ENCODE data around the gene CARD14.
"Not testable (repeated sequence)": the region's sequence is repeated elsewhere in the genome, so short reads cannot be mapped to it uniquely, and the experiment has no call there.

CARD14 gene

DNA sequence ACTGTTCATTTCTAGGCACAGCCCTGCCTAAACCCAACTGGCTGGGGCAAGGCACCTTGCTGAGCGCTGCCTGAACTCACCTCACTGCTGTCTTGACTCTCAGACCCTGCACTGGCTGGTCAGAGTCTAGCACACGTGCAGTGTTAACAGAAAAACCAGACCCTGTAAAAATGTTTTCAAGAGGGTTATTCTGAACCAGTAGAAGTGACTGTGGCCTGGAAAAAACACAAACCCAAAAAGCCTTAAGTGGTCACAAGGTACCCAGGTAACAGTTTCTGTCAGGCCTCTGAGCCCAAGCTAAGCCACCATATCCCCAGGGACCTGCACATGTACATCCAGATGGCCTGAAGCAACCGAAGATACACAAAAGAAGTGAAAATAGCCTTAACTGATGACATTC, 16.8 kb upstream of the CARD14 start:
- Histone ChIP-seq H3K36me3 (ENCODE audit: insufficient read depth, low read length) (no peaks in the 10 kb centered on the region), H3K27me3 (ENCODE audit: control insufficient read depth in 1 of 2, insufficient read depth in 2 of 2, low read length in 2 of 2) (no peaks in the 10 kb centered on the region), H3K4me1 (ENCODE audit: insufficient read depth, low read length) (peaks cover 5% of the 10 kb centered on the region), H3K4me3 (ENCODE audit: low read depth in 1 of 2, low read length in 2 of 2) (no peak overlapping the region), H3K9ac (ENCODE audit: low read length) (no peak overlapping the region), H3K27ac (ENCODE audit: low read depth, low read length) (no peak overlapping the region), H3K9me3 (ENCODE audit: low read length) (no peaks in the 10 kb centered on the region)

DNA sequence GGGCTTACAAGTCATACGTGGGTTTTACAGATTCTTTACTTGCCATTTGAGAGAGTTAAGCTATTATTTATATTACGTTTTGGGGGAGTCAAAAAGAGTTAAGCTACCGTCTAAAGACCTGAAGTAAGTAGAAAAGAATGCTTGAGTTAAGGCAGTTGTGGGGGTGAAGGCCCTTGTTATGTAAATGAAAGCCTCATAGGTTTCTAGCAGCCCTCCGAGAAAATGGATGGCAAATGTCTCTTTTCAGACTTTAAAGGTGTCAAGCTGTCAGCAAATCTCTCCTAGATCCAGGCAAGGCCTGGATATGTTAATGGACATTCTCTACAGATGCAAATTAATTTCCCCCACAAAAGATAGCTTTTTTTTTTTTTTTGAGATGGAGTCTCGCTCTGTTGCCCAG, 15.7 kb upstream of the CARD14 start:
- Histone ChIP-seq H3K4me3 (ENCODE audit: low read depth in 1 of 2, low read length in 2 of 2) (no peak overlapping the region), H3K27ac (ENCODE audit: low read depth, low read length) (no peak overlapping the region), H3K9ac (ENCODE audit: low read length) (no peak overlapping the region), H3K36me3 (ENCODE audit: insufficient read depth, low read length) (no peaks in the 10 kb centered on the region), H3K27me3 (ENCODE audit: control insufficient read depth in 1 of 2, insufficient read depth in 2 of 2, low read length in 2 of 2) (no peaks in the 10 kb centered on the region), H3K4me1 (ENCODE audit: insufficient read depth, low read length) (no peaks in the 10 kb centered on the region), H3K9me3 (ENCODE audit: low read length) (no peaks in the 10 kb centered on the region)

GRCh38 chr17:80155600-80155999, 14.2 kb upstream of the CARD14 start:
- H3K27me3 ChIP-seq (ENCODE audit: control insufficient read depth in 1 of 2, insufficient read depth in 2 of 2, low read length in 2 of 2); H3K9ac ChIP-seq (ENCODE audit: low read length); H3K4me3 ChIP-seq (ENCODE audit: low read depth in 1 of 2, low read length in 2 of 2); H3K27ac ChIP-seq (ENCODE audit: low read depth, low read length); H3K9me3 ChIP-seq (ENCODE audit: low read length); H3K36me3 ChIP-seq (ENCODE audit: insufficient read depth, low read length); H3K4me1 ChIP-seq (ENCODE audit: insufficient read depth, low read length): not testable (repeated sequence)

DNA sequence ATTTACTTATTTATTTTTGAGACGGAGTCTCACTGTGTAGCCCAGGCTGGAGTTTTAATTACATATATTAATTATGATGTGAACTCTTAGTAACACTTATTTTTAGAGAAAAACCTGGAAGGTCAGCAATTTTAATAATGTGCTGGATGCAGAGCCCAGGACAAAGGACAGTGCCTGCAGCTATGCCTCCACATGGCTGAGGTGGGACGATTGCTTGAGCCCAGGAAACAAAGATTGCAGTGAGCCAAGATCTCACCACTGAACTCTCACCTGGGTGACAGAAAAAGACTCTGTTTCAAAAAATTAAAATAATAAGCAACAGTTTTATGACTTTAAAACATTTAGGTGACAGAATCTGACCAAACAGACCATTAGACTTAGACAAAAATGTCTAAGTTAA, 11.0 kb upstream of the CARD14 start:
- Histone ChIP-seq H3K27me3 (ENCODE audit: control insufficient read depth in 1 of 2, insufficient read depth in 2 of 2, low read length in 2 of 2) (no peaks in the 10 kb centered on the region), H3K9ac (ENCODE audit: low read length) (no peak overlapping the region), H3K27ac (ENCODE audit: low read depth, low read length) (no peak overlapping the region), H3K4me1 (ENCODE audit: insufficient read depth, low read length) (no peaks in the 10 kb centered on the region), H3K4me3 (ENCODE audit: low read depth in 1 of 2, low read length in 2 of 2) (no peak overlapping the region), H3K36me3 (ENCODE audit: insufficient read depth, low read length) (no peaks in the 10 kb centered on the region), H3K9me3 (ENCODE audit: low read length) (no peaks in the 10 kb centered on the region)

DNA sequence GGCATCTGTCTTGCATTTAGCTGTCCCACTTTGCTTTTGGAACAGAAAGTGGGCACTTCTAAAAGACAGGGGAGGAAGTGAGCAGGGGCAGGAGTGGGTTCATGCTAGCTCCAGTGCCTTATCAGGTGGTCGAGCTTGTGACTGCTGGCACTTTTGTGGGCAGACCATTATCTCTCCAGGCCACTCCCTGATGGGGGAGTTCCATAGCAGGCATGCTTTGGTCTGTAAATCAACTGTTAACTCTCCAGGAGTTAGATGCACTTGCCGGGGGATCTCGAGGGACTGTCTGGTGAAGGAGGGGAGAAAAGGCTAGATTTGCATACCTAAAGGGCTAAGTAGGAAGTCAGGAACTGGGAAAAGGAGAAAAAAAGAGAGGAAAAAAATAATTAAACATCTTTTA, 9.3 kb upstream of the CARD14 start:
- Histone ChIP-seq H3K4me1 (ENCODE audit: insufficient read depth, low read length) (no peaks in the 10 kb centered on the region), H3K27ac (ENCODE audit: low read depth, low read length) (no peak overlapping the region), H3K4me3 (ENCODE audit: low read depth in 1 of 2, low read length in 2 of 2) (no peak overlapping the region), H3K27me3 (ENCODE audit: control insufficient read depth in 1 of 2, insufficient read depth in 2 of 2, low read length in 2 of 2) (no peaks in the 10 kb centered on the region), H3K9ac (ENCODE audit: low read length) (no peak overlapping the region), H3K9me3 (ENCODE audit: low read length) (no peaks in the 10 kb centered on the region), H3K36me3 (ENCODE audit: insufficient read depth, low read length) (no peaks in the 10 kb centered on the region)

DNA sequence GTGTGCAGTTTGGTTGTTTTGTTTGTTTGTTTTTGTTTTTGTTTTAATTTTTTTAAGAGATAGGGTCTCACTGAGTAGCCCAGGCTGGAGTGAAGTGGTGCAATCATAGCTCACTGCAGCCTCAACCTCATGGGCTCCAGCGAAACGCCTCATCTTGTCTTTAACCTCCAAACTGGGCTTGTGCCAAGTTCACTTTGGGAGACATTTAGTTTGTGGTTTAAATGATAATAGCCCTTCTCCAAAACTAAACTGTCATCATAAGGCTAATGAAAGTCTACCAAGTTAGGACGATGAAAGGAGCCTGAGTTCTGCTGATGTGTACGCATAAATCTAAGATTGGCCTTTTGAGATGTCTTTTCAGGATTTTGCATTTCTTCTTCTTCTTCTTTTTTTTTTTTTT, 6.5 kb upstream of the CARD14 start:
- Histone ChIP-seq H3K27ac (ENCODE audit: low read depth, low read length) (no peak overlapping the region), H3K4me1 (ENCODE audit: insufficient read depth, low read length) (no peaks in the 10 kb centered on the region), H3K27me3 (ENCODE audit: control insufficient read depth in 1 of 2, insufficient read depth in 2 of 2, low read length in 2 of 2) (no peaks in the 10 kb centered on the region), H3K9me3 (ENCODE audit: low read length) (no peaks in the 10 kb centered on the region), H3K9ac (ENCODE audit: low read length) (no peak overlapping the region), H3K4me3 (ENCODE audit: low read depth in 1 of 2, low read length in 2 of 2) (no peak overlapping the region), H3K36me3 (ENCODE audit: insufficient read depth, low read length) (no peaks in the 10 kb centered on the region)

- Histone ChIP-seq H3K27me3 (ENCODE audit: control insufficient read depth in 1 of 2, insufficient read depth in 2 of 2, low read length in 2 of 2) (no peaks in the 10 kb centered on the region), H3K9ac (ENCODE audit: low read length) (no peak overlapping the region), H3K27ac (ENCODE audit: low read depth, low read length) (no peak overlapping the region), H3K4me3 (ENCODE audit: low read depth in 1 of 2, low read length in 2 of 2) (no peak overlapping the region), H3K36me3 (ENCODE audit: insufficient read depth, low read length) (no peaks in the 10 kb centered on the region), H3K4me1 (ENCODE audit: insufficient read depth, low read length) (no peaks in the 10 kb centered on the region), H3K9me3 (ENCODE audit: low read length) (no peaks in the 10 kb centered on the region)
Measured at GRCh38 chr17:80164185-80164584, 5.6 kb upstream of the CARD14 start.

DNA sequence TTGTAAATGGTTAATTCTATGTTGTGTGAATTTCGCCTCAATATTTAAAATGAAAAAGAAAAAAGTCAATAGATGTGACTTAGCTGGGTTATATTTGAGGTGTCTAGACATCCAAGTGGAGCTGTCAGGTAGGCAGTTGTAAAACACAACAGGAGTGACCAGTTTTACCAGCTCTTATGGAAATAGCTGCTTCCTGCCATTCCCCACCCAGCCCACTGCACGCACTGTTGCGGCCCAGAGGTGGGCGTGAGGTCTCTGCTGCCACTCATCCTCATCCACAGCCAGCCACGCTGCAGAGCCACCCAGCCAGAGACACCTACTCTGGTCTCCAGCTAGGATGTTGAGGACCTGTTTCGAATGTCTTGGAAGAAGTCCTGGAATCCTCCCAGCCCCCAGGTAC, 3.4 kb upstream of the CARD14 start:
- Histone ChIP-seq H3K36me3 (ENCODE audit: insufficient read depth, low read length) (no peaks in the 10 kb centered on the region), H3K4me1 (ENCODE audit: insufficient read depth, low read length) (no peaks in the 10 kb centered on the region), H3K4me3 (ENCODE audit: low read depth in 1 of 2, low read length in 2 of 2) (no peak overlapping the region), H3K27me3 (ENCODE audit: control insufficient read depth in 1 of 2, insufficient read depth in 2 of 2, low read length in 2 of 2) (no peaks in the 10 kb centered on the region), H3K9ac (ENCODE audit: low read length) (no peak overlapping the region), H3K27ac (ENCODE audit: low read depth, low read length) (no peak overlapping the region), H3K9me3 (ENCODE audit: low read length) (no peaks in the 10 kb centered on the region)

DNA sequence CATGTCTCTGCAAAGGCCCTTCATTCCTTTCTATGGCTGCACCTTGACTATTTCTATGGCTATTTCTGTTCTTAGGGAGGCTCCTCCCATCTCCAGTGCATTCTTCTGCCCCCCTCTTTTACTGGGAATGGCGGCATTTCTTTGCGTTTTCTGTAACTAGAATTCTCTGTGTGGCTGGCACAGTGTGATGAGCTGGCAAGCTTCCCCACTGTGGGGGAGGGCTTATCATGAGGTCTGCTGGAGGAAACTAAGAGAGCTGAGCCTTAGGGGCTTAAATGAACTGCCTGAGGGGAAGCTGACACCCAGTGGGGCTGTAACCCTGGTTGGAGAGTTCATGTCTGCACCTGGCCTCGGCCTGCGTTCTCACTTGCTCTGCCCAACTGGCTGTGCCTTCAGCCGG, 1.5 kb upstream of the CARD14 start:
- Histone ChIP-seq H3K4me3 (ENCODE audit: low read depth in 1 of 2, low read length in 2 of 2) (no peak overlapping the region), H3K9me3 (ENCODE audit: low read length) (no peaks in the 10 kb centered on the region), H3K4me1 (ENCODE audit: insufficient read depth, low read length) (no peaks in the 10 kb centered on the region), H3K27ac (ENCODE audit: low read depth, low read length) (no peak overlapping the region), H3K9ac (ENCODE audit: low read length) (no peak overlapping the region), H3K36me3 (ENCODE audit: insufficient read depth, low read length) (no peaks in the 10 kb centered on the region), H3K27me3 (ENCODE audit: control insufficient read depth in 1 of 2, insufficient read depth in 2 of 2, low read length in 2 of 2) (no peaks in the 10 kb centered on the region)

GRCh38 chr17:80169107-80169506, 723 bp upstream of the CARD14 start:
- Histone ChIP-seq H3K4me3 (ENCODE audit: low read depth in 1 of 2, low read length in 2 of 2) (no peak overlapping the region), H3K9ac (ENCODE audit: low read length) (no peak overlapping the region), H3K27me3 (ENCODE audit: control insufficient read depth in 1 of 2, insufficient read depth in 2 of 2, low read length in 2 of 2) (no peaks in the 10 kb centered on the region), H3K4me1 (ENCODE audit: insufficient read depth, low read length) (no peaks in the 10 kb centered on the region), H3K9me3 (ENCODE audit: low read length) (no peaks in the 10 kb centered on the region), H3K27ac (ENCODE audit: low read depth, low read length) (no peak overlapping the region), H3K36me3 (ENCODE audit: insufficient read depth, low read length) (no peaks in the 10 kb centered on the region)

- Histone ChIP-seq H3K27ac (ENCODE audit: low read depth, low read length) (no peak overlapping the region), H3K9ac (ENCODE audit: low read length) (no peak overlapping the region), H3K4me1 (ENCODE audit: insufficient read depth, low read length) (no peaks in the 10 kb centered on the region), H3K36me3 (ENCODE audit: insufficient read depth, low read length) (no peaks in the 10 kb centered on the region), H3K4me3 (ENCODE audit: low read depth in 1 of 2, low read length in 2 of 2) (no peak overlapping the region), H3K27me3 (ENCODE audit: control insufficient read depth in 1 of 2, insufficient read depth in 2 of 2, low read length in 2 of 2) (no peaks in the 10 kb centered on the region), H3K9me3 (ENCODE audit: low read length) (no peaks in the 10 kb centered on the region)
Measured at GRCh38 chr17:80171681-80172080, 1.9 kb downstream of the CARD14 start.

- no peak overlapping the region for H3K27ac ChIP-seq (ENCODE audit: low read depth, low read length)
Measured at GRCh38 chr17:80173126-80173525, 3.3 kb downstream of the CARD14 start.

More at GRCh38 chr17:80173126-80173525, 3.3 kb downstream of the CARD14 start:
- Histone ChIP-seq H3K27me3 (ENCODE audit: control insufficient read depth in 1 of 2, insufficient read depth in 2 of 2, low read length in 2 of 2) (no peaks in the 10 kb centered on the region), H3K36me3 (ENCODE audit: insufficient read depth, low read length) (no peaks in the 10 kb centered on the region), H3K9ac (ENCODE audit: low read length) (no peak overlapping the region), H3K9me3 (ENCODE audit: low read length) (no peaks in the 10 kb centered on the region), H3K4me3 (ENCODE audit: low read depth in 1 of 2, low read length in 2 of 2) (no peak overlapping the region), H3K4me1 (ENCODE audit: insufficient read depth, low read length) (no peaks in the 10 kb centered on the region)
